Endothelial cell of umbilical vein (primary cell): Measurements from ENCODE around the gene FRZB.

Experiments
- EZH2 ChIP-seq: IDR thresholded peaks from 2 replicates; pipeline ENCODE4 v1.6.1; 2012; ENCODE audit warnings: borderline replicate concordance, low read depth, mild to moderate bottlenecking, moderate library complexity, low read length, inconsistent platforms; ENCODE audit not compliant: severe bottlenecking
- FOS ChIP-seq: IDR thresholded peaks from 2 replicates; pipeline ENCODE4 v1.6.1; 2011; ENCODE audit warnings: mild to moderate bottlenecking, low read length, moderate library complexity, borderline replicate concordance; ENCODE audit not compliant: insufficient read depth
- GATA2 ChIP-seq: IDR thresholded peaks from 2 replicates; pipeline ENCODE4 v1.7.0; 2011; ENCODE audit warnings: low read depth, mild to moderate bottlenecking, moderate library complexity, mixed read lengths, low read length; ENCODE audit not compliant: insufficient read length, insufficient read depth
- JUN ChIP-seq: IDR thresholded peaks from 2 replicates; pipeline ENCODE4 v1.6.1; 2011; ENCODE audit warnings: borderline replicate concordance, low read depth; ENCODE audit not compliant: insufficient read length, insufficient read depth
- MYC ChIP-seq: IDR thresholded peaks from one replicate; pipeline ENCODE4 v1.6.1; 2011; ENCODE audit warnings: mild to moderate bottlenecking, low read depth, low read length
- POLR2A ChIP-seq: IDR thresholded peaks from 2 replicates; pipeline ENCODE4 v1.6.1; 2012; ENCODE audit warnings: low read depth, mild to moderate bottlenecking, control low read depth, low read length
- POLR2AphosphoS5 ChIP-seq: IDR thresholded peaks from 2 replicates; pipeline ENCODE4 v1.6.1; 2012; ENCODE audit warnings: low read depth, mild to moderate bottlenecking, control low read depth, low read length, moderate library complexity; ENCODE audit not compliant: insufficient read depth
- TF ChIP-seq, protein P1 (sequence below), 2 donors: IDR thresholded peaks; 1 replicate in 1 of 2; 2 replicates in 1 of 2; pipeline ENCODE4 v1.5.1; 2011; ENCODE audit warnings: low read length in 2 of 2, mild to moderate bottlenecking in 2 of 2, moderate library complexity in 2 of 2, control low read depth in 1 of 2, inconsistent platforms in 1 of 2, low read depth in 1 of 2; ENCODE audit not compliant: insufficient read depth in 1 of 2; ENCODE audit errors: extremely low read depth in 1 of 2
- TF ChIP-seq, protein P2 (sequence below): IDR thresholded peaks from 2 replicates; pipeline ENCODE4 v1.6.1; 2011; ENCODE audit not compliant: insufficient read depth, insufficient read length

DNA sequence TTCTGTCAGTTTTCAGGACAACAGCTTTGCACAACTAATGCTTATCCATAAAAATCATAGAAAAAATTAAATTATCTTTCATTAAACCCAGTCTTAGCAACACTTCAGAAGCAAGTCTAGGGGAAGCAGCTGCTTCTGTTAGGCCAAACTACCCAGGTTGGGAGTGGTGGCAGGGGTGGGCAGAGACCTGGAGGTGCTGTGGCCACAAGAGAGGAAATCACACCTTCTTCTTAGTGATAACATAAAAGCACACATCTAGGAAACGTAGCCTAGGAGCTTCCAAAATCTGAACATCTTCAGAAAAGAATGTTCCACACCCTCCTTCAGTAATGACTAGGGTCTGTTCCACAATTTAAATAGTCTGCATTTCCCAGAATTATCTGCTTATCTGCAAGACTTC, 32.3 kb upstream of the FRZB start:
- TF ChIP-seq FOS (no peak), MYC (no peak), POLR2A (no peak), EZH2 (no peak), GATA2 (no peak), JUN (no peak), POLR2AphosphoS5 (no peak)
- TF ChIP-seq, protein P1, sequence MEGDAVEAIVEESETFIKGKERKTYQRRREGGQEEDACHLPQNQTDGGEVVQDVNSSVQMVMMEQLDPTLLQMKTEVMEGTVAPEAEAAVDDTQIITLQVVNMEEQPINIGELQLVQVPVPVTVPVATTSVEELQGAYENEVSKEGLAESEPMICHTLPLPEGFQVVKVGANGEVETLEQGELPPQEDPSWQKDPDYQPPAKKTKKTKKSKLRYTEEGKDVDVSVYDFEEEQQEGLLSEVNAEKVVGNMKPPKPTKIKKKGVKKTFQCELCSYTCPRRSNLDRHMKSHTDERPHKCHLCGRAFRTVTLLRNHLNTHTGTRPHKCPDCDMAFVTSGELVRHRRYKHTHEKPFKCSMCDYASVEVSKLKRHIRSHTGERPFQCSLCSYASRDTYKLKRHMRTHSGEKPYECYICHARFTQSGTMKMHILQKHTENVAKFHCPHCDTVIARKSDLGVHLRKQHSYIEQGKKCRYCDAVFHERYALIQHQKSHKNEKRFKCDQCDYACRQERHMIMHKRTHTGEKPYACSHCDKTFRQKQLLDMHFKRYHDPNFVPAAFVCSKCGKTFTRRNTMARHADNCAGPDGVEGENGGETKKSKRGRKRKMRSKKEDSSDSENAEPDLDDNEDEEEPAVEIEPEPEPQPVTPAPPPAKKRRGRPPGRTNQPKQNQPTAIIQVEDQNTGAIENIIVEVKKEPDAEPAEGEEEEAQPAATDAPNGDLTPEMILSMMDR (IDR thresholded peaks at IDR 0.05; ENCODE audit: extremely low read depth in 1 of 2, insufficient read depth in 1 of 2, low read depth in 1 of 2, low read length in 2 of 2): no peak
- TF ChIP-seq, protein P2, sequence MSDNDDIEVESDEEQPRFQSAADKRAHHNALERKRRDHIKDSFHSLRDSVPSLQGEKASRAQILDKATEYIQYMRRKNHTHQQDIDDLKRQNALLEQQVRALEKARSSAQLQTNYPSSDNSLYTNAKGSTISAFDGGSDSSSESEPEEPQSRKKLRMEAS: no peak
